ENCODE measurements around the gene PBLD. TPM values are rescaled to one million over a fixed set of nuclear protein-coding genes. Genes with fewer than 3 reads are reported as not detected.
A peak's percentile ranks its signal among the peaks of the same experiment; 100 is the strongest.

PBLD gene
- total and polyA plus RNA-seq, 5 donors from 2014 or later: 0.85 to 1.5 (median 1.2) TPM

- Histone ChIP-seq H3K4me1 (ENCODE audit: control insufficient read depth, insufficient read depth, low read length, poor library complexity, severe bottlenecking) (no peaks in the 10 kb centered on the region), H3K27ac (ENCODE audit: insufficient read depth, low read length, poor library complexity, severe bottlenecking) (no peak overlapping the region), H3K36me3 (ENCODE audit: control insufficient read depth, insufficient read depth, low read length) (peaks cover 37% of the 10 kb centered on the region), H3K9me3 (ENCODE audit: control insufficient read depth in 2 of 2, low read length in 2 of 2) (no peaks in the 10 kb centered on the region), H3K27me3 (ENCODE audit: control insufficient read depth, insufficient read depth, low read length) (no peaks in the 10 kb centered on the region), H3K4me3 (ENCODE audit: low read depth, low read length) (no peak overlapping the region)
- no peak overlapping the region for H3K4me3 Mint-ChIP-seq
- no peak for ATAC-seq (ENCODE audit: low read depth in 2 of 2)
- H3K4me1 Mint-ChIP-seq: no peaks in the 10 kb centered on the region
- H3K27ac Mint-ChIP-seq: no peak overlapping the region
- H3K36me3 Mint-ChIP-seq: peaks cover 11% of the 10 kb centered on the region
- no peaks in the 10 kb centered on the region for H3K9me3 Mint-ChIP-seq
- no peak for DNase-seq
- H3K27me3 Mint-ChIP-seq: no peaks in the 10 kb centered on the region
Observed at GRCh38 chr10:68359189-68359588, 26.5 kb upstream of the PBLD start.

- H3K36me3 Mint-ChIP-seq: peaks cover 11% of the 10 kb centered on the region
- peaks cover 0 to 1% (median 0%) of the 10 kb centered on the region in 7 donors for H3K9me3 Mint-ChIP-seq
- DNase-seq (no peak), ATAC-seq (ENCODE audit: low read depth in 2 of 2) (no peak)
- Histone ChIP-seq H3K27me3 (ENCODE audit: control insufficient read depth, insufficient read depth, low read length) (no peaks in the 10 kb centered on the region), H3K4me1 (ENCODE audit: control insufficient read depth, insufficient read depth, low read length, poor library complexity, severe bottlenecking) (no peaks in the 10 kb centered on the region), H3K27ac (ENCODE audit: insufficient read depth, low read length, poor library complexity, severe bottlenecking) (no peak overlapping the region), H3K4me3 (ENCODE audit: low read depth, low read length) (no peak overlapping the region), H3K36me3 (ENCODE audit: control insufficient read depth, insufficient read depth, low read length) (peaks cover 20% of the 10 kb centered on the region), H3K9me3 (ENCODE audit: control insufficient read depth in 2 of 2, low read length in 2 of 2) (no peaks in the 10 kb centered on the region)
- no peak overlapping the region for H3K4me3 Mint-ChIP-seq
- H3K4me1 Mint-ChIP-seq: peaks cover 2 to 4% (median 3%) of the 10 kb centered on the region in 4 donors
- peak overlapping the region in 1 of 3 donors; percentile 66 for H3K27ac Mint-ChIP-seq
- no peaks in the 10 kb centered on the region for H3K27me3 Mint-ChIP-seq
Observed at GRCh38 chr10:68353537-68353936, 20.8 kb upstream of the PBLD start.

GRCh38 chr10:68348265-68348741 is 15.6 kb upstream of the PBLD start:
- H3K36me3 ChIP-seq (ENCODE audit: control insufficient read depth, insufficient read depth, low read length): peaks cover 46% of the 10 kb centered on the region
- H3K27me3 ChIP-seq (ENCODE audit: control insufficient read depth, insufficient read depth, low read length): no peaks in the 10 kb centered on the region
- no peaks in the 10 kb centered on the region for H3K9me3 ChIP-seq (ENCODE audit: control insufficient read depth in 2 of 2, low read length in 2 of 2)
- Mint-ChIP-seq H3K36me3 (peaks cover 11% of the 10 kb centered on the region), H3K4me3 (no peak overlapping the region), H3K27ac (peak overlapping the region; percentile 16 to 88 (median 87)), H3K4me1 (peaks cover 3 to 17% (median 7%) of the 10 kb centered on the region in 4 donors), H3K9me3 (peaks cover 0 to 1% (median 0%) of the 10 kb centered on the region in 7 donors), H3K27me3 (peaks cover 4% of the 10 kb centered on the region)
- ATAC-seq (ENCODE audit: low read depth in 2 of 2) (peak; percentile 64 to 71), DNase-seq (peak; percentile 26 to 71 (median 50))
- no peaks in the 10 kb centered on the region for H3K4me1 ChIP-seq (ENCODE audit: control insufficient read depth, insufficient read depth, low read length, poor library complexity, severe bottlenecking)
- H3K27ac ChIP-seq (ENCODE audit: insufficient read depth, low read length, poor library complexity, severe bottlenecking): peak overlapping the region; percentile 41
- no peak overlapping the region for H3K4me3 ChIP-seq (ENCODE audit: low read depth, low read length)

- H3K27ac Mint-ChIP-seq: no peak overlapping the region
- H3K4me3 Mint-ChIP-seq: no peak overlapping the region
- Histone ChIP-seq H3K9me3 (ENCODE audit: control insufficient read depth in 2 of 2, low read length in 2 of 2) (no peaks in the 10 kb centered on the region), H3K27ac (ENCODE audit: insufficient read depth, low read length, poor library complexity, severe bottlenecking) (no peak overlapping the region), H3K4me1 (ENCODE audit: control insufficient read depth, insufficient read depth, low read length, poor library complexity, severe bottlenecking) (no peaks in the 10 kb centered on the region), H3K27me3 (ENCODE audit: control insufficient read depth, insufficient read depth, low read length) (no peaks in the 10 kb centered on the region), H3K4me3 (ENCODE audit: low read depth, low read length) (no peak overlapping the region), H3K36me3 (ENCODE audit: control insufficient read depth, insufficient read depth, low read length) (peaks cover 51% of the 10 kb centered on the region)
- peaks cover 10% of the 10 kb centered on the region for H3K36me3 Mint-ChIP-seq
- H3K27me3 Mint-ChIP-seq: peaks cover 4% of the 10 kb centered on the region
- ATAC-seq (ENCODE audit: low read depth in 2 of 2): no peak
- DNase-seq: no peak
- H3K4me1 Mint-ChIP-seq: peaks cover 4 to 23% (median 7%) of the 10 kb centered on the region in 4 donors
- no peaks in the 10 kb centered on the region for H3K9me3 Mint-ChIP-seq
Observed at GRCh38 chr10:68346774-68347173, 14.0 kb upstream of the PBLD start.

- Histone ChIP-seq H3K27me3 (ENCODE audit: control insufficient read depth, insufficient read depth, low read length) (no peaks in the 10 kb centered on the region), H3K4me3 (ENCODE audit: low read depth, low read length) (no peak overlapping the region), H3K36me3 (ENCODE audit: control insufficient read depth, insufficient read depth, low read length) (peaks cover 63% of the 10 kb centered on the region), H3K27ac (ENCODE audit: insufficient read depth, low read length, poor library complexity, severe bottlenecking) (peak overlapping the region; percentile 5), H3K9me3 (ENCODE audit: control insufficient read depth in 2 of 2, low read length in 2 of 2) (no peaks in the 10 kb centered on the region), H3K4me1 (ENCODE audit: control insufficient read depth, insufficient read depth, low read length, poor library complexity, severe bottlenecking) (no peaks in the 10 kb centered on the region)
- no peak overlapping the region for H3K4me3 Mint-ChIP-seq
- no peaks in the 10 kb centered on the region for H3K9me3 Mint-ChIP-seq
- H3K27ac Mint-ChIP-seq: peak overlapping the region in 1 of 3 donors; percentile 53
- H3K4me1 Mint-ChIP-seq: peaks cover 4 to 32% (median 15%) of the 10 kb centered on the region in 4 donors
- H3K27me3 Mint-ChIP-seq: peaks cover 4% of the 10 kb centered on the region
- no peak for ATAC-seq (ENCODE audit: low read depth in 2 of 2)
- H3K36me3 Mint-ChIP-seq: peaks cover 18% of the 10 kb centered on the region
- DNase-seq: no peak
Observed at GRCh38 chr10:68345621-68346020, 12.9 kb upstream of the PBLD start.

GRCh38 chr10:68342909-68343516 is 10.3 kb upstream of the PBLD start:
- DNase-seq (no peak), ATAC-seq (ENCODE audit: low read depth in 2 of 2) (no peak)
- peaks cover 0 to 44% (median 23%) of the 10 kb centered on the region in 4 donors for H3K4me1 Mint-ChIP-seq
- Histone ChIP-seq H3K4me3 (ENCODE audit: low read depth, low read length) (no peak overlapping the region), H3K27ac (ENCODE audit: insufficient read depth, low read length, poor library complexity, severe bottlenecking) (peak overlapping the region; percentile 9), H3K4me1 (ENCODE audit: control insufficient read depth, insufficient read depth, low read length, poor library complexity, severe bottlenecking) (no peaks in the 10 kb centered on the region), H3K36me3 (ENCODE audit: control insufficient read depth, insufficient read depth, low read length) (peaks cover 87% of the 10 kb centered on the region), H3K9me3 (ENCODE audit: control insufficient read depth in 2 of 2, low read length in 2 of 2) (no peaks in the 10 kb centered on the region), H3K27me3 (ENCODE audit: control insufficient read depth, insufficient read depth, low read length) (no peaks in the 10 kb centered on the region)
- peaks cover 37% of the 10 kb centered on the region for H3K36me3 Mint-ChIP-seq
- peaks cover 4% of the 10 kb centered on the region for H3K27me3 Mint-ChIP-seq
- no peak overlapping the region for H3K4me3 Mint-ChIP-seq
- no peak overlapping the region for H3K27ac Mint-ChIP-seq
- no peaks in the 10 kb centered on the region for H3K9me3 Mint-ChIP-seq

GRCh38 chr10:68340358-68341080 is 7.8 kb upstream of the PBLD start:
- Mint-ChIP-seq H3K36me3 (peaks cover 43% of the 10 kb centered on the region), H3K9me3 (no peaks in the 10 kb centered on the region), H3K4me3 (no peak overlapping the region)

More at GRCh38 chr10:68340358-68341080, 7.8 kb upstream of the PBLD start:
- Mint-ChIP-seq H3K27ac (peak overlapping the region in 1 of 3 donors; percentile 27), H3K4me1 (peaks cover 22 to 60% (median 42%) of the 10 kb centered on the region in 4 donors), H3K27me3 (no peaks in the 10 kb centered on the region)
- DNase-seq (no peak), ATAC-seq (ENCODE audit: low read depth in 2 of 2) (no peak)
- H3K27me3 ChIP-seq (ENCODE audit: control insufficient read depth, insufficient read depth, low read length): no peaks in the 10 kb centered on the region
- H3K4me3 ChIP-seq (ENCODE audit: low read depth, low read length): no peak overlapping the region
- no peak overlapping the region for H3K27ac ChIP-seq (ENCODE audit: insufficient read depth, low read length, poor library complexity, severe bottlenecking)
- H3K4me1 ChIP-seq (ENCODE audit: control insufficient read depth, insufficient read depth, low read length, poor library complexity, severe bottlenecking): peaks cover 25% of the 10 kb centered on the region
- H3K9me3 ChIP-seq (ENCODE audit: control insufficient read depth in 2 of 2, low read length in 2 of 2): no peaks in the 10 kb centered on the region
- H3K36me3 ChIP-seq (ENCODE audit: control insufficient read depth, insufficient read depth, low read length): peaks cover 73% of the 10 kb centered on the region

Measured in CD4-positive, CD25-positive, alpha-beta regulatory T cell (primary cell).